HFFc6 (cell line): Measurements from ENCODE around the gene NUDT7. TPM values are rescaled to one million over a fixed set of nuclear protein-coding genes. Genes with fewer than 3 reads are reported as not detected.

ENCODE experiments used
- DNase-seq: peaks from one replicate; pipeline ENCODE4 v3.0.0-alpha.2; 2018
- H3K27ac Mint-ChIP-seq: 2 replicates; pipeline ENCODE4 v1.8.0; 2020; ENCODE audit warnings: mild to moderate bottlenecking, mixed read lengths
- H3K27me3 Mint-ChIP-seq: 2 replicates; pipeline ENCODE4 v1.8.0; 2021; ENCODE audit warnings: mild to moderate bottlenecking, moderate library complexity, mixed read lengths; ENCODE audit not compliant: insufficient read depth
- H3K36me3 Mint-ChIP-seq: 2 replicates; pipeline ENCODE4 v1.8.0; 2021; ENCODE audit warnings: low read depth, mixed read lengths
- H3K4me1 Mint-ChIP-seq: 2 replicates; pipeline ENCODE4 v1.8.0; 2020; ENCODE audit warnings: low read depth, mixed read lengths
- H3K4me3 Mint-ChIP-seq: 2 replicates; pipeline ENCODE4 v1.8.0; 2020; ENCODE audit warnings: mild to moderate bottlenecking, moderate library complexity, mixed read lengths
- H3K9me3 Mint-ChIP-seq: 2 replicates; pipeline ENCODE4 v1.8.0; 2020; ENCODE audit warnings: mild to moderate bottlenecking, mixed read lengths
- CTCF ChIP-seq: fragments of 200-600 bp; sonication (generic); IDR thresholded peaks from 2 replicates; pipeline ENCODE4 v1.5.0; 2021; ENCODE audit warnings: antibody characterized with exemption, mild to moderate bottlenecking
- total RNA-seq, 6 experiments: library from RNA; stranded (reverse); fragmentation: NEBNext Ultra II Directional; extraction: Animal tissue kit (Norgen Biotek cat#: 25700); gene quantifications; 2 replicates in 1 of 6; 3 replicates in 5 of 6; pipeline ENCODE4 v1.2.3, GENCODE V29; 2021

NUDT7 gene
- total RNA-seq, 6 experiments from 2014 or later = 0.85 to 1.9 (median 1.1) TPM

DNA sequence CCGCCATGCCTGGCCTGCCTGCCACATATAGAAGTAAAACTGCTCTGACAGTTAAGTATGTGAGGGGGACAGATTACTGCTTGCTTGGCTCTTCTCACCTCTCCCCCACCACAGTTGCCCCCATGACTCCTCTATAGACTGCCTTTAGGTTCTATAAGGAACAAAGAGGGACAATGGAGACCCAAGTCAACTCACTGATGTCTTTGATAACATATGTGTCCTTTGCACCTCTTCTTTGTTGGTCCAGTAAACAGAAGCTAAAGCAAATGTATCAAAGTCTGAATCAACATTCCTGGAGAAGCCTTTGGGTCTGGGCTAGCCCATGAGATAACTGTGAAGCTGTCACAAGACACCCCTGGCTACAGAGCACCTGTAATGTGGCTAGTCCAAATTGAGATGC lies 27.1 kb downstream of the NUDT7 start:
- no peak for DNase-seq
- Mint-ChIP-seq H3K27me3 (no peaks in the 10 kb centered on the region), H3K9me3 (peaks cover 34% of the 10 kb centered on the region)

GRCh38 chr16:77758046-77758445 lies 35.7 kb downstream of the NUDT7 start:
- Mint-ChIP-seq H3K27ac (no peak overlapping the region), H3K9me3 (peaks cover 48% of the 10 kb centered on the region), H3K4me3 (no peak overlapping the region), H3K36me3 (no peaks in the 10 kb centered on the region), H3K27me3 (no peaks in the 10 kb centered on the region), H3K4me1 (no peaks in the 10 kb centered on the region)
- DNase-seq = no peak
- TF ChIP-seq CTCF = no peak

More for the DNA sequence above, 27.1 kb downstream of the NUDT7 start:
- no peak overlapping the region for H3K27ac Mint-ChIP-seq
- no peak for TF ChIP-seq CTCF
- H3K4me3 Mint-ChIP-seq = no peak overlapping the region
- no peaks in the 10 kb centered on the region for H3K36me3 Mint-ChIP-seq
- H3K4me1 Mint-ChIP-seq = no peaks in the 10 kb centered on the region

- no peak for TF ChIP-seq CTCF
- Mint-ChIP-seq H3K27ac (no peak overlapping the region), H3K9me3 (peaks cover 49% of the 10 kb centered on the region), H3K27me3 (no peaks in the 10 kb centered on the region), H3K4me3 (no peak overlapping the region), H3K4me1 (no peaks in the 10 kb centered on the region), H3K36me3 (no peaks in the 10 kb centered on the region)
- no peak for DNase-seq
Measured at GRCh38 chr16:77758508-77758907, 36.2 kb downstream of the NUDT7 start.

DNA sequence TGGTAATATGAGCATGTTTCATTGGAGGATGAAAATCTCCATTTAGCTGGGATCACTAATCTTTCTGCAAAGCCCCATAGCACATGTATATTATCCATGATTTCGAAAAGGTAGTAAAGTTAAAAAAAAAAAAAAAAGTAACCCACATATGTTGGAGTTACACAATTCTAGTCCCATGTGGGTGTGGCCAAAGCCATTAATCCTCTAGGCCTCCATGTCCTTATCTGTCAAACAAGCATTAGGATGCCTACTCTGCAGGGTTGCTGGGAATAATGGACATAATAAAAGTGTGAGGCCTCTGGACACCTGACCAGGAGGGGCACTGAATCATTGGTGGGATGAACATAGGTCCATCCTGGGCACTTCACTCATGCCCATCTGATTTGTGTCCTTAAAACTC lies 36.9 kb downstream of the NUDT7 start:
- Mint-ChIP-seq H3K4me3 (no peak overlapping the region), H3K9me3 (peaks cover 47% of the 10 kb centered on the region), H3K27me3 (no peaks in the 10 kb centered on the region), H3K27ac (no peak overlapping the region), H3K4me1 (no peaks in the 10 kb centered on the region), H3K36me3 (no peaks in the 10 kb centered on the region)
- no peak for TF ChIP-seq CTCF
- DNase-seq = no peak

- H3K4me1 Mint-ChIP-seq = no peaks in the 10 kb centered on the region
- H3K9me3 Mint-ChIP-seq = peaks cover 52% of the 10 kb centered on the region
- DNase-seq = no peak
- no peaks in the 10 kb centered on the region for H3K27me3 Mint-ChIP-seq
- no peak for TF ChIP-seq CTCF
- no peaks in the 10 kb centered on the region for H3K36me3 Mint-ChIP-seq
- H3K4me3 Mint-ChIP-seq = no peak overlapping the region
- H3K27ac Mint-ChIP-seq = no peak overlapping the region
Measured at GRCh38 chr16:77759821-77760220, 37.5 kb downstream of the NUDT7 start.

- H3K36me3 Mint-ChIP-seq = no peaks in the 10 kb centered on the region
- H3K27ac Mint-ChIP-seq = no peak overlapping the region
- no peak overlapping the region for H3K4me3 Mint-ChIP-seq
- no peak for TF ChIP-seq CTCF
- no peaks in the 10 kb centered on the region for H3K4me1 Mint-ChIP-seq
- DNase-seq = no peak
- peaks cover 59% of the 10 kb centered on the region for H3K9me3 Mint-ChIP-seq
- H3K27me3 Mint-ChIP-seq = peaks cover 2% of the 10 kb centered on the region; the same call in 1 of the 2 replicates
Measured at GRCh38 chr16:77760800-77761199, 38.5 kb downstream of the NUDT7 start.
